Right ventricle myocardium inferior (tissue), 1 donor: ENCODE data around the gene ASB13. TPM values are rescaled to one million over a fixed set of nuclear protein-coding genes. Genes with fewer than 3 reads are reported as not detected.

Experiments used
- ATAC-seq: fragments of 200-7000 bp; cut with Tn5 transposase; one replicate; pipeline ENCODE4 v1.9.1; 2020; ENCODE audit warnings: mild to moderate bottlenecking, moderate library complexity
- DNase-seq: peaks from one replicate; pipeline ENCODE4 v3.0.0; 2021; ENCODE audit errors: missing footprints
- intact Hi-C: fragments of 100-400 bp; cut with DNase I; formaldehyde crosslinking; loops from one replicate; pipeline ENCODE4 v1.11.0; 2022
- total RNA-seq: library from RNA; stranded (reverse); fragmentation: NEBNext Ultra II Directional; extraction: Animal tissue kit (Norgen Biotek cat#: 25700); gene quantifications from one replicate; pipeline ENCODE4 v1.2.1, GENCODE V29; 2021
- donor health status: DM: no; HTN: yes; CAD: no; lungs with severe emphysema.

ASB13 gene
- total RNA-seq, 1 donor from 2014 or later, result 15.4 TPM

- ATAC-seq, result no peak
- DNase-seq, result no peak
- intact Hi-C loops, result no loop called here
Observed at GRCh38 chr10:5652746-5653145, 13.6 kb downstream of the ASB13 start.

DNA sequence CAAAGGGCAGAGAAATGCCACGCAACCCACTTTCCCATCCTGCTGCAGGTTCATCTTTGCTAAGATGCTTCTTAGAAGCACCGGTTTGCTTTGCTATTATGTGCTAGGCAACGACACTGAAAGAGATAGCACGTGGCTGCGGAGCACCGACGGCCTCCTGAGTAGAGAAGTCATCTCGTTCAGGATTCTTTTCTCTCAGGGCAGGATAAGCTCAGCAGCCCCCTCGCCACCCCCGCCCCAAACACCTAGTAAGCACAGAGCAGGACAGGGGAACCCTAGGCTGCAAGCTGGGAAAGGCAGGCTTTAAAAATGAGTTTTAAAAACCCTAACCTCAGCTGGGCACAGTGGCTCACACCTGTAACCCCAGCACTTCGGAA, 15.0 kb downstream of the ASB13 start:
- intact Hi-C loops, result no loop called here
- no peak for ATAC-seq
- no peak for DNase-seq

- DNase-seq, result no peak
- ATAC-seq, result no peak
- intact Hi-C loops, result no loop called here
Observed at GRCh38 chr10:5650664-5651387, 15.6 kb downstream of the ASB13 start.

- intact Hi-C loops, result no loop called here
- DNase-seq (no peak), ATAC-seq (no peak)
Observed at GRCh38 chr10:5649746-5650145, 16.6 kb downstream of the ASB13 start.

DNA sequence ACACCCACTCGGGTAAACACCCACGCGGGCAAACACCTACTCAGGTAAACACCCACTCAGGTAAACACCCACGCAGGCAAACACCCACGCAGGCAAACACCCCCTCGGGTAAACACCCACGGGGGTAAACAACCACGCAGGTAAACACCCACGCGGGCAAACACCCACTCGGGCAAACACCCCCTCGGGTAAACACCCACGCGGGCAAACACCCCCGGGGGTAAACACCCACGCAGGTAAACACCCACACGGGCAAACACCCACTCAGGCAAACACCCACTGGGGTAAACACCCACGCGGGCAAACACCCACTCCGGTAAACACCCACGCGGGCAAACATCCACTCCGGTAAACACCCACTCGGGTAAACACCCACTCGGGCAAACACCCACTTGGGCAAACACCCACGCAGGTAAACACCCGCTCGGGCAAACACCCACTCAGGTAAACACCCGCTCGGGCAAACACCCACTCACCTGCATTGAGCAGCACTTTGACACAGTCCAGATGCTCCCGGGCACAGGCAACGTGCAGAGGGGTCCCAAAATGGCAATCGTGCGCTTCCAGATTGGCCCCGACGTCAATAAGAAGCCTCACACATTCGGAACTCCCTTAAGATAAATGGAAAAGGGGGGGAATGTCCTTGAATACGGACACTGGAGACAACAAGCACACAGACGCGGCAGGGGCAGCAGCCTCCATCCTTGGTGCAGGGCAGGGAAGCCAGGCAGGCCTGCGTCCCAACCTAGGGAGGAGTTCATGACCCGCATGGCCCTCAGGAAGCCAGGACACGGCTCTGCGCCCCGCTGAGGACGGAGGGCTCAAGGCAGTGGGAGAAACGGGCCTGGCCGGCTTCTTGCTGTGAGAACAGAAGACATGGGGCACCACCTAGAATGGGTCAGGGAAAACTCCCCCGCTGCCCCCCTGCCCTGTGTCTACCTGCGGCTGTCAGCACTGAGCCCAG, 17.6 kb downstream of the ASB13 start:
- no peak for DNase-seq
- ATAC-seq, result no peak
- intact Hi-C loops, result no loop called here

DNA sequence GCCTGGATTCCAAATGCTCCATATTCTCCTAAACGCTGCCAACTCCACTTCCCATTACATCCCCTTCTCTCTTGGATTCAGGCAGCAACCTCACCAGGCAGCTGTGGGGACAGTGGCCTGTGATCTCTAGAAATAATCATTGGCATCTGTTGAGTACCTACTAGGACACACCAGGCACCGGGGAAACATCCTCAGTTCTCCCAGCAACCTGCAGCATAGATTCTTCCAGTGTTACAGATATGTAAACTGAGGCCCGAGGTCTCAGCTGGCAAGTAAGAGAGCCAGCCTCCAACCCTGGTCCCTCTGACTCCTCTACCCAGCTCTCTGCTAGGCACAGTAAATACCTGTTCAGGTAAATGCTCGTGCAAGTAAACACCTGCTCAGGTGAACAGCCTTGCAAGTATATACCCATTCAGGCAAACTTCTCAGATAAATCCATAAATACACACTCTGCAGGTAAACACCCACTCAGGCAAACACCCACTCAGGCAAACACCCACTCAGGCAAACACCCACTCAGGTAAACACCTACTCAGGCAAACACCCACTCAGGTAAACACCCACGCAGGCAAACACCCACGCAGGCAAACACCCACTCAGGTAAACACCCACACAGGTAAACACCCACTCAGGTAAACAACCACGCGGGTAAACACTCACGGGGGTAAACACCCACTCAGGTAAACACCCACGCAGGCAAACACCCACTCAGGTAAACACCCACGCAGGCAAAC, 18.7 kb downstream of the ASB13 start:
- intact Hi-C loops, result no loop called here
- no peak for DNase-seq
- ATAC-seq, result no peak

DNA sequence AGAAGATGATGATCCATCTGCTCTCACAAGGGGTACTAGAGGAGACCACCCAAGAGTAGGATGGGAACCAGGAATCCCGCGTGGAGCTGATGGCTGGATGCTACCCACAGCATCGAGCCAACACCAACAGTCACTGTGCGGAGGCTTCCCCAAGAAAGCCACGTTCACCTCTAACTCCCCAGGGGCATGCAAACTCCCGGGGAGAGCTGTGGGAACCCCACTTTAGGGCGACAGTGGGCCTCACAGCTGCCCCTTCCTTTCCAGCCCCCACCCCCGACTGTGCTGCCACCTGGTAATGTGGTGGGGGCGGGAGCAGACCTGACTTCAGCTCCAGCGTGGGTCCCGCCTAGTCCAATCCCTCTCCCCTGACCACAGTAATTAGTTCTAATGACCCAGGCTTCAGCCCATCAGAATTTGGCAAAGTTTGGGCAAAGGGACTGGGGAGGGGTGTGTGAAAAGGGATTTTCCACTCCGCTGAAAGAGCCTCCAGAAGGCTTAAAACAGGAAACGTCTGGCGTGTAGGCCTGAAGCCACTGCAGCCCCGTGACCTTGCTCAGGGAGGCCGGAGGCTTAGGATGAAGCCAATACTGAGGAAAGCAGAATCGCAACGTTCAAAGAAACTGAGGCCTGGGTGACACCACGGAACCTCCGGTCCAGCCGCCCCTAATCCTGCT, 20.3 kb downstream of the ASB13 start:
- DNase-seq (no peak), ATAC-seq (peak; percentile 78)
- intact Hi-C loops, result loop anchor here (1.0 kb wide), 1 partner anchor 38 kb away; the partner anchor contains the start of gene TASOR2

DNA sequence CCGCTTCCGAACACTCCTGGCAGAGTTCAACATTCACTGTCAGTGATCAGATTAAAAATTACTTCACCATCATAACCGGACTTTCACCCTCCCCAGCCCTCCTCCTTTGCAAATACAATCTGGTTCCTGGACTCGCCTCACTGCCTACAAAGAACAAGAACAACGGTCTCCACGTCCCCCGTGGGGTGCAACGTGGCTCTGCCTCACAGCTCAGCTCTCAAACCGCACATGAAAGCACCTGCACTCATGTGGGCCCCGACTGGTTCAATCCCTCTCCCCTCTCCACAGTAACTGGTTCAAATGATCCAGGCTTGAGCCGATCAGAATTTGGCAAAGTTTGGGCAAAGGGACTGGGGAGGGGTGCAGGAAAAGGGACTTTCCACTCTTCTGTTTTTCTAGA, 21.0 kb downstream of the ASB13 start:
- no peak for DNase-seq
- ATAC-seq, result peak; percentile 58
- intact Hi-C loops, result loop anchor here (1.0 kb wide), 1 partner anchor 39 kb away; the partner anchor contains the start of gene TASOR2

- intact Hi-C loops, result loop anchor here (1.0 kb wide), 1 partner anchor 39 kb away; the partner anchor contains the start of gene TASOR2
- ATAC-seq (no peak), DNase-seq (no peak)
Observed at GRCh38 chr10:5644930-5645329, 21.5 kb downstream of the ASB13 start.

DNA sequence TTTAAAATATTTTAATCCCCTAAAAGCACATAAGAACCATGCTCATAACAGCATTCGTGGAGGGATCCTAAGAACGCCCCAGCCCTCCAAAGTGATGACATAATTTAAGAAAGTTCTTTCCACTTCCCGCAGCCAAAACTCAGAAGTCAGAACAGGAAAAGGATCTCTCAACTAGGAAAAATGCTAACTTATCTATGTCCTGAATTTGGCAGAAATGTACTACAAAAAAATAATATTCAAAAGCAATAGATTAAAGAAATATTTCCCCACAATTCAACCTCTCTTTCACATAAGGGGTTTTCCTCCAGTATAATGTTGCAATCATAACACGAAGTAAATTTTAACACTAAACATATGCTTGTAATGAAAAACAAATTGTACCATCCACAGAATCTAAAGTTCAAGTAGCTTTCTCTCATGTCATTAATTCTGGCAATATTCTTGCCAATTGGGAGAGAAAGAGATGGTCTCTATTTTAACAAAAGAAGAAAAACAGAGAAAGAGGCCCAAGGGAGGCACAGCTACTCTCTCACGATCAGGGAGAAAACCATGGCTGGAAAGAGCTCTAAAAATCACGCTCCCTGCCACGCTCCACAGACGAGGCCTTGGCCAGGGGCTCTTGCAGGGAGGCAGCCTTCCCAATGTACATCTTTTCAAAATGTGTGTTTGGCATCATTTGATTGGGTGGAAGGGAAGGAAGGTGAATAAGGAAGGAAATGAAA, 22.9 kb downstream of the ASB13 start:
- intact Hi-C loops, result no loop called here
- DNase-seq (no peak), ATAC-seq (peak; percentile 39)

GRCh38 chr10:5641501-5641900, 24.9 kb downstream of the ASB13 start:
- ATAC-seq (no peak), DNase-seq (no peak)

DNA sequence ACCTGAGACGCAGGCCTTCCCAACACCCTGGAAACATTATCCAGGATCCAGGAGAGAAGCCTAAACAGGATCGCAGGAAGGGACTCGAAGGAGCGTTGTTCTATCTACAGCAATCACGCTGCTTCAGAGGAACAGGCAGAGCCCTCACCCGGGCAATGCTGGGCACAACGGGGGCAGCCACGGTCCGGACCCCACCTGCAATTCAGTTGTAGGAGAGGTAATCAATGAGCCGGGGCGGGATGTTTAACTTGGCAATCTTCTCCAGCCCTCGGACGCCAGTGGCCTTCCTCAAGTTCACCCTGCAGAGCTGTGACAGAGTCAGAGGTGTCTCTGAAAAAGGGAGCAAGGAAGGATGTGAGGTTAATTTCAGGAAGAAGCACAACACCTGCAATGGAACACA, 25.9 kb downstream of the ASB13 start:
- no peak for DNase-seq
- intact Hi-C loops, result no loop called here
- ATAC-seq, result no peak

More at GRCh38 chr10:5641501-5641900, 24.9 kb downstream of the ASB13 start:
- intact Hi-C loops, result no loop called here

- intact Hi-C loops, result no loop called here
- DNase-seq, result no peak
Observed at GRCh38 chr10:5640036-5640435, 26.4 kb downstream of the ASB13 start.

DNA sequence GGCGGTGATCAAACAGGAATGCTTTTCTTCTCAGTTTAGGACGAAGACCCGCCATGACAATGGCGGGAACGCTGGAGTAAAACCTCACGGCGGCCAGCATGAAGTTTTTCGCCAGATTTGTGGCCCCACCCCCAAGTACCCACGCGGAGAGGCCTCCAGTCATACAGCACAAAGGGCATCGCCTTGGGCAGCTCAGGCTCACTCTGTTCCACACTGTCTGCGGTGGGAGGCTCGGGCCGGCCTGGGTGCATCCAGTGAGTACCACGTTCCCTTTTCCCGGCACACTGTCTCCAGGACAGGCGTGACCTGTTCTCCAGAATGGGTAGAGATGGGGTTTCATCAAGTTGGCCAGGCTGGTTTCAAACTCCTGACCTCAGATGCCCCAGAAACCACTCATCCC, 27.3 kb downstream of the ASB13 start:
- intact Hi-C loops, result no loop called here
- DNase-seq (no peak), ATAC-seq (no peak)

More at GRCh38 chr10:5640036-5640435, 26.4 kb downstream of the ASB13 start:
- ATAC-seq, result no peak

DNA sequence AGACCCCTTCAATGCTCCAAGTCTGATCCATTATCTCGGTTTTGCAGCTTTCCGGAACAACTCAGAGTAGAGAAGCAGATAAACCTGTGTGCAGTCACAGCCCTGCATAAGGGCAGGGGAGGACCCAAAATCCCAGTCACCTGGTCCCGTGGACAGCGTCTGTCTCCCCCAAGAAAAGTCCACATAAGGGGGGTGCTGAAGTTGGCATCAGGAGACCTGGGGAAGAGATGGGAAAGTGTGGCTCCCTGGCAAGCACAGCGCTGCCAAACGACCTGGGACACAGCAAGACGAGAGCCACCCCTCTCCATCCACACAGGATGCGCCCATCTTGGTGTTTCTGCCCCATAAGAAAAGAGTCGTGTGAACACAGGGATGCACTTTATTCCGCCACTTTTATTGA, 27.9 kb downstream of the ASB13 start:
- intact Hi-C loops, result no loop called here
- DNase-seq (no peak), ATAC-seq (no peak)

DNA sequence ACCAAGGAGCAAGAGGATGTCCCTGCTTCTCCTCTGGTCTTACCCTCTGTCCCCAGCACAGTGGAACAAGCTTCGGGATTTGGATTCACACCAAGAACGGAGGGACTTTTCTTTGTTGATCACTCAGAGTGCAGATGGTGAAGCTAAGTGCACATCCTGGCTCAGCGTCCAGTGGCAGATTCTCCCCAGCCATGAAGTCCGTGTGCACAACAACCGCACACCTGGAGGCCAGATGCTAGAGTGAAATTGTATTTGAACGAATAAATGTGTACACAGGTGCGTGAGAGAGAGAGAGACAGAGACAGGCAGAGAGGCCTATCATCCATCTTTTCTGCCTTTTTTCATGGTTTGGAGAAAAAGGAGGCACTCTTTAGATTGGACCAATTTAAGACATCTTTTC, 31.5 kb downstream of the ASB13 start:
- DNase-seq (no peak), ATAC-seq (no peak)
- intact Hi-C loops, result loop anchor here (5.0 kb wide), 1 partner anchor 32 kb away; the partner anchor contains the start of gene ASB13

DNA sequence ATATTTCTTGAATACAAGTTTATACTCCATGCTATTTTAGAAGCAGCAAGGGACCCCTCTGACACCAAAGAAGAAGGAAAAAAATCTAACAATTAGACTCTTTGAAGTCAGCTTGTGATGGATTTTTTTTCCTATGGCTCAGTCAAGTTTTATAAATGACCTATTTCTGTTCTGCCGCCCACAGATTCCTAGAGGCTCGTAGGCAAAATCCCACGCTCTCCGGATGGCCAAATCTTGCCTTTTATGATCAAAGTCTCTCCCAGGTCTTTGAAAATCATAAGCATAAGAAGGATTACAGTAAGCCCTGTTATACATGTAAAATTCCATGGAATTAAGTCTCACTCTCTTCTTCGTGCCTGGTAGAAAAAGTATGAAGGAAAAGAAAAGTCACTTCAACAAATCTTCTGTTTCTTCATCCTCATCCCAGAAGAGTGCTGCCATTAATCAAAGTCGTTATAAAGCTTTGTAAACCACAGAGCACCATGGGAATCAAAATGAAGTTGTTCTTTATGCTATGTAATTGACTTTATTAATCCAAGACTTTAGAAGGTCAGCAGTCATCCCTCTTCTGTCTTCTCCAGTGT, 33.1 kb downstream of the ASB13 start:
- DNase-seq, result no peak
- intact Hi-C loops, result loop anchor here (5.0 kb wide), 1 partner anchor 34 kb away; the partner anchor contains the start of gene ASB13
- ATAC-seq, result no peak
